Measurements from ENCODE around the gene USP8. TPM values are rescaled to one million over a fixed set of nuclear protein-coding genes. Genes with fewer than 3 reads are reported as not detected.
"Not testable (repeated sequence)": the region's sequence is repeated elsewhere in the genome, so short reads cannot be mapped to it uniquely, and the experiment has no call there.

Gene USP8
- total RNA-seq, 4 donors from 2014 or later = 45.3 to 60.2 (median 50.8) TPM

DNA sequence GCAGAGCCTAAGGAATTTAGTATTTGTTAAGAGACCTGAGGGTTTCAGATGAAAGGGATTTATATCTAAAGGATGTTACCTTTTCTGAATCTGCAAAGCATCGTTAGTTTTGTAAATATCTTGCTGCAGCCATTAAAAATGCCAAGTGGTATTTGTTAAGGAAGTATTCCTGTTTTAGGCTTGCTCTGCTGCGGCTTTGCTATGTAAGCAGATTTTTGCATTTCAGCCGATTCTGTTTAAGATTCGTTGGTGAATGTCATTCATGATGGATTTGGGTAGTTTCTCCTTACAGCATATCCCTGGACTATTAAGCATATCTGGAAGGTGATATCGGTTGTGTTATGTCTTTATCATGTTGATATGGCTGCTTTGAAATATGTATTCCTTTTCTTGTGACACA, 1.0 kb downstream of the USP8 start:
- no peak for DNase-seq (ENCODE audit: low spot score)
- TF ChIP-seq, protein P1, sequence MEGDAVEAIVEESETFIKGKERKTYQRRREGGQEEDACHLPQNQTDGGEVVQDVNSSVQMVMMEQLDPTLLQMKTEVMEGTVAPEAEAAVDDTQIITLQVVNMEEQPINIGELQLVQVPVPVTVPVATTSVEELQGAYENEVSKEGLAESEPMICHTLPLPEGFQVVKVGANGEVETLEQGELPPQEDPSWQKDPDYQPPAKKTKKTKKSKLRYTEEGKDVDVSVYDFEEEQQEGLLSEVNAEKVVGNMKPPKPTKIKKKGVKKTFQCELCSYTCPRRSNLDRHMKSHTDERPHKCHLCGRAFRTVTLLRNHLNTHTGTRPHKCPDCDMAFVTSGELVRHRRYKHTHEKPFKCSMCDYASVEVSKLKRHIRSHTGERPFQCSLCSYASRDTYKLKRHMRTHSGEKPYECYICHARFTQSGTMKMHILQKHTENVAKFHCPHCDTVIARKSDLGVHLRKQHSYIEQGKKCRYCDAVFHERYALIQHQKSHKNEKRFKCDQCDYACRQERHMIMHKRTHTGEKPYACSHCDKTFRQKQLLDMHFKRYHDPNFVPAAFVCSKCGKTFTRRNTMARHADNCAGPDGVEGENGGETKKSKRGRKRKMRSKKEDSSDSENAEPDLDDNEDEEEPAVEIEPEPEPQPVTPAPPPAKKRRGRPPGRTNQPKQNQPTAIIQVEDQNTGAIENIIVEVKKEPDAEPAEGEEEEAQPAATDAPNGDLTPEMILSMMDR (IDR thresholded peaks at IDR 0.05) = no peak
- ATAC-seq (ENCODE audit: low FRiP score) = no peak

DNA sequence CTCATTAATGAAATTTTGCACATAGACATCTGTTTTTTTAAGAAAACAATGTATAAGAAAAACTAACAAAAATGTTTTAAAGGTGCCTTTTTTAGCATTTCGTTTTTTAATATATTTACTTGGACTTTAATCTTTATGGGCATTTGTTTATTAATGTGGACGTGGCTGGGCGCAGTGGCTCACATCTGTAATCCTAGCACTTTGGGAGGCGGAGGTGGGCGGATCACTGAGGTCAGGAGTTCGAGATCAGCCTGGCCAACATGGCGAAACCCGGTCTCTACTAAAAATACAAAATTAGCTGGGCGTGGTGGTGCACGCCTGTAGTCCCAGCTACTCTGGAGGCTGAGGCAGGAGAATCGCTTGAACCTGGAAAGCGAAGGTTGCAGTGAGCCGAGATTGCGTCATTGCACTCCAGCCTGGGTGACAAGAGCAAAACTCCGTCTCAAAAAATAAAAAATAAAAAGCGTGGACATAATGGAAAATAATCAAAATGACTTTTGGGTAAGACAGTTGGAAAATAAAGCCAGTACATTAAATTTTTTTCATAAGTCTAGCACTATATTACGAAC, 1.6 kb downstream of the USP8 start:
- DNase-seq (ENCODE audit: low spot score); ATAC-seq (ENCODE audit: low FRiP score): not testable (repeated sequence)

DNA sequence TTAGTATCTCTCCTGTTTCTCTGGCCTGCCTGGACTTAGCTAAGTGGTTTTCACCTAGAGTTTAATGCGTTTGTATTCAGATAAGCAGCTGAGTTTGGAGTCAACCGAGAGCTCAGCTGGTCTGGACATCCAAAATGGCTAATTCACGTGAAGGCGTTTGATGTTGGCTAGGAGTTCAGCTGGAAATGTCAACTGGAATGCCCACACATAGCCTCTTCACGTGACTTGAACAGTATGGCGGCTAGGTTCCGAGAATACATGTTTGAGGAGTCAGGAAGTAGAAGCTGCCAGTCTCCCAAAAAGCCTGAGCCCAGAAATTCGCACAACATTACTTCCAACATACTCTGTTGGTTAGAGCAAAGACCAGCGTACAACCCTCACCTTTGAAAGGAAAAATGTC, 2.2 kb downstream of the USP8 start:
- TF ChIP-seq, protein P1 (IDR thresholded peaks at IDR 0.05) = no peak
- DNase-seq (ENCODE audit: low spot score) (no peak), ATAC-seq (ENCODE audit: low FRiP score) (no peak)

DNA sequence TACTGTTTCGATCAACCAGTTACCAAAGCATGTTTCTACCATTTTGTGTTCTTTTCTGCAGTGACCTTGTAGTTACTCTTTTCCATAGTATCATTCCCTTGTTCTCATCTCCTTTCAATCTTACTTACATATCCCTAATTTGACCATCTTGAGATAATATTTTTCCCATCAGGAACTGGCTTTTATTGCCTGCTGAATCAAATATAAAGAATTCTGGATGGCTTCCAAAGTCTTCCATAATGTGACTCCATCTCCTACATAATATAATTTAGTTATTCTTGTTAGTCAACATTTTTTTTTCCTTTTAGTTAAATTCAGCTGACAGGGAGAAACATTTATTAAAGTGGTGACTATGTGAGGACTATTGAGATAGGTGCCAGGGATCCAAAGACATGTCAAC, 7.0 kb downstream of the USP8 start:
- TF ChIP-seq, protein P1 (IDR thresholded peaks at IDR 0.05) = no peak
- no peak for ATAC-seq (ENCODE audit: low FRiP score)
- DNase-seq (ENCODE audit: low spot score) = no peak

DNA sequence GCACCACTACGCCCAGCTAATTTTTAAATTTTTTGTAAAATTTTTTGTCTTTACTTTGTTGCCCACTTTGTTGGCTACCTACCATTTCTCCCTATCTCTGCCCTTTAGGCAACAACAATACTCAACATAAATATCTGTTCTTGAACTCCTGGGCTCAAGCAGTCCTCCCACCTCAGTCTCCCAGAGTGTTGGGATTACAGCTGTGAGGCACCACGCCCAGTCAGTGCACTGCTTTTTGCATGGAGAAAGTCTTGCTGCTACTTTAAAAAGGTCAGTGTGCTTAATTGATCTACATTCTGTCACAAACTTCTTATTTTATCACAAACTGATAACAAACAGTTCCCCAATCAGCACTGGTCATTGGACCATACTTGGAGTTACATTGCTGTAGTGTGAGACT, 8.0 kb downstream of the USP8 start:
- ATAC-seq (ENCODE audit: low FRiP score) (no peak), DNase-seq (ENCODE audit: low spot score) (no peak)
- TF ChIP-seq, protein P1 (IDR thresholded peaks at IDR 0.05) = no peak

DNA sequence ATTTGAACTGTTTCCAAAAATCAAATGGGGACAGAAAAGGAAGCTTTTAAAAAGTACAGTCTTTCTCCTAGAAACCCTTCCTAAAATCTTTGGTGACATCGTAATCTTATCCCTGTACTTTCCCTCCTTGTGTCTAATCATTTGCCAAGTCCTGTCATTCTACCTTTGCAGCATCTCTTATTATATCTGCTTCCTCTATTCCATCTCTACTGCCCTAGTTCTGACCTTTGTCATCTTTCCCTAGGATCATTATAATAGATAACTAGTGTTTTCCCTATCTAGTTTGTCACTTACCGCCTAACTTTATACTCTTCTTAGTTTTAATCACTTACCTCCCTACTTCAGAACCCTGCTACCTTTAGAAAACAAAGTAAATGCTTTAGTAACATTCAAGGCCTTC, 11.6 kb downstream of the USP8 start:
- TF ChIP-seq, protein P1 (IDR thresholded peaks at IDR 0.05) = no peak
- ATAC-seq (ENCODE audit: low FRiP score) (no peak), DNase-seq (ENCODE audit: low spot score) (no peak)

DNA sequence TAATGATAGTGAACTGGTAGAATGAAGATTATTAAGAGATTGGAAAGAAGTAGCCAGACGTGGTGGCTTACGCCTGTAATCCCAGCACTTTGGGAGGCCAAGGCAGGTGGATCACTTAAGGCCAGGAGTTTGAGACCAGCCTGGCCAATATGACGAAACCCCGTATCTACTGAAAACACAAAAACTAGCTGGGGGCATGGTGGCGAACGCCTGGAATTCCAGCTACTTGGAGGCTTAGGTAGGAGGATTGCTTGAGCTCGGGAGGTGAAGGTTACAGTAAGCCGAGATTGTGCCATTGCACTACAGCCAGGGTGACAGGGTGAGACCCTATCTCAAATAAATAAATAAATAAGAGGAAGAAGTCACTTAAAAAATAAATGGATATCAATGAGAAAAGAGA, 14.0 kb downstream of the USP8 start:
- ATAC-seq (ENCODE audit: low FRiP score) = no peak
- TF ChIP-seq, protein P1 (IDR thresholded peaks at IDR 0.05) = no peak
- no peak for DNase-seq (ENCODE audit: low spot score)

DNA sequence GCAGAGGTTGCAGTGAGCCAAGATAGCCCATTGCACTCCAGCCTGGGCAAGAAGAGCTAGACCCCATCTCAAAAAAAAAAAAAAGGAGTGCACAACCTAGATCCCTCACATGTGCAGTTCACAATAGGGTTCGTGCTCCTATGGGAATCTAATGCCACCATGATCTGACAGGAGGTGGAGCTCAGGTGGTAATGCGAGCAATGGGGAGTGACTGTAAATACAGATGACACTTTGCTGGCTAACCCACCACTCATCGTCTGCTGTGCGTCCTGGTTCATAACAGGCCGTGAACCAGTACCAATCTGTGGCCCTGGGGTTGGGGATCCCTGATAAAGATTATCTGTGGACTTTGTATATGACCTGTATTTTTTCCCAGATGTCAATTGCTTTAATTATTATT, 16.7 kb downstream of the USP8 start:
- TF ChIP-seq, protein P1 (IDR thresholded peaks at IDR 0.05) = no peak
- DNase-seq (ENCODE audit: low spot score) (no peak), ATAC-seq (ENCODE audit: low FRiP score) (no peak)

Data from omental fat pad (tissue), 4 donors.